ENCODE results near the gene ITIH1. TPM values are rescaled to one million over a fixed set of nuclear protein-coding genes. Genes with fewer than 3 reads are reported as not detected.

The ITIH1 gene
- total and polyA plus RNA-seq, 12 donors: 0.13 TPM; not detected in 11

DNA sequence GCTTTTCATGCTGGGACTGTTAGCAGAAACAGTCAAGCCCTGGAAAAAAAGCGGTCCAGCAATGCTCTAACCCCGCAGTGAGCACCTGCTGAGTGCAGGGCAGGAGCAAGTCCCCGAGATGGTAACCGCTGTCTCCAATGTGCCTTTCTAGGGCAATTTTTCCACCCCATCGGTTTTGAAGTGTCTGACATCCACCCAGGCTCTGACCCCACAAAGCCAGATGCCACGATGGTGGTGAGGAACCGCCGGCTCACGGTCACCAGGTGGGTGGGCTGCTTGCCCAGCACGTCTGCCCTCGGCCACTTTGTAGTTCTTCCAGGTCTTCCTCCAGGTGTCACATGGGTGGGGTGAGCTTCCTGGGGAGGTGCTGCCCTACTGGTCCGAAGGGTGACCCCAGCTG lies 14.0 kb downstream of the ITIH1 start:
- Histone ChIP-seq H3K27me3 (peaks cover 0 to 3% (median 0%) of the 10 kb centered on the region in 7 donors), H3K9me3 (no peaks in the 10 kb centered on the region), H3K36me3 (no peaks in the 10 kb centered on the region), H3K4me1 (no peaks in the 10 kb centered on the region), H3K27ac (no peak overlapping the region), H3K4me3 (no peak overlapping the region)
- ATAC-seq: no peak
- TF ChIP-seq, protein P1, sequence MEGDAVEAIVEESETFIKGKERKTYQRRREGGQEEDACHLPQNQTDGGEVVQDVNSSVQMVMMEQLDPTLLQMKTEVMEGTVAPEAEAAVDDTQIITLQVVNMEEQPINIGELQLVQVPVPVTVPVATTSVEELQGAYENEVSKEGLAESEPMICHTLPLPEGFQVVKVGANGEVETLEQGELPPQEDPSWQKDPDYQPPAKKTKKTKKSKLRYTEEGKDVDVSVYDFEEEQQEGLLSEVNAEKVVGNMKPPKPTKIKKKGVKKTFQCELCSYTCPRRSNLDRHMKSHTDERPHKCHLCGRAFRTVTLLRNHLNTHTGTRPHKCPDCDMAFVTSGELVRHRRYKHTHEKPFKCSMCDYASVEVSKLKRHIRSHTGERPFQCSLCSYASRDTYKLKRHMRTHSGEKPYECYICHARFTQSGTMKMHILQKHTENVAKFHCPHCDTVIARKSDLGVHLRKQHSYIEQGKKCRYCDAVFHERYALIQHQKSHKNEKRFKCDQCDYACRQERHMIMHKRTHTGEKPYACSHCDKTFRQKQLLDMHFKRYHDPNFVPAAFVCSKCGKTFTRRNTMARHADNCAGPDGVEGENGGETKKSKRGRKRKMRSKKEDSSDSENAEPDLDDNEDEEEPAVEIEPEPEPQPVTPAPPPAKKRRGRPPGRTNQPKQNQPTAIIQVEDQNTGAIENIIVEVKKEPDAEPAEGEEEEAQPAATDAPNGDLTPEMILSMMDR (IDR thresholded peaks at IDR 0.05): no peak
- intact Hi-C loops (cut with DNase I): no loop called here
- DNase-seq: no peak
- 85 to 87% methylated on average over 12 of the region's 12 CpGs for WGBS, 2 donors

DNA sequence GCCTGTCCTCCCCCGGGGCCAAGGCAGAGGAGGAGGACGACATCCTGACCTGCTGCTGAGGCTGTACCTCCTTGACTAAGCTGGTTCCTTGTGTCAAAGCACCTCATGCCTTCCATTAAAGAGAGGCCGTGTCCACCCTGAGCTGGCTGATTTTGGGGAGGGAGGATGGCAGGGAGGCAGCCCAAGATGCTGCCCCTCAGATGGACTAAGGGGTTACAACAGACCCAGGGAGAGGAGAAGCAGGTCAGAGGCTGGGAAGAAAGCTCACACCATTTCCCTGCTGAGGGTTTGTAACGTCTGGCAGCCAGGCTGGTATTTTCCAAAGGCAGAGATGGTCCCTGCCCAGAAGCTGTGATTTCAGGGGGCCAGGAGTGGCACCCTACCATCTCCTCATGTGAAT lies 14.5 kb downstream of the ITIH1 start:
- no peak for ATAC-seq
- Histone ChIP-seq H3K9me3 (no peaks in the 10 kb centered on the region), H3K27ac (no peak overlapping the region), H3K27me3 (peaks cover 0 to 3% (median 0%) of the 10 kb centered on the region in 7 donors), H3K4me3 (no peak overlapping the region), H3K36me3 (no peaks in the 10 kb centered on the region), H3K4me1 (no peaks in the 10 kb centered on the region)
- DNase-seq: no peak
- TF ChIP-seq, protein P1 (IDR thresholded peaks at IDR 0.05): no peak
- 78 to 82% methylated on average over 4 of the region's 4 CpGs for WGBS, 2 donors
- intact Hi-C loops (cut with DNase I): no loop called here

DNA sequence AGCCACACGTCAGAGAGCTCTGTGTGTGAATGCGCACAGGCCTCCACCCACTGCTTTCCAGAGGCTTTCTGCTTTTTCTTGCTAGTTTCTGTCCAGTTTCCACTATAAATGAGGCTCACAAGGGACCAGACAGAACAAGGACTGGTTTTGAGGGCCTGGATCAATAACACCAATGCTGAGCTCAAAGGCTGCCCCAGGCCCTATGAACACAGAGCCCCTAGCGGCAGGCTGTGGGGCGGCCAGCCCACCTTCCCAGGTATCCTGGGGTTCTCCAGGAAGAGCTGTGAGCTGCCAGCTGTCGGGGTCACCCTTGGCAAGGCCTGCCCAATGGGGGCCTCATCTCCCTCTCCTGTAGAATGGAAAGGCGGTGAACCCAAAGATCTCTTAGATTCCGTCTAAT lies 15.0 kb downstream of the ITIH1 start:
- 83 to 88% methylated on average over 7 of the region's 7 CpGs for WGBS, 2 donors
- Histone ChIP-seq H3K27me3 (peaks cover 0 to 3% (median 0%) of the 10 kb centered on the region in 7 donors), H3K9me3 (no peaks in the 10 kb centered on the region), H3K4me3 (no peak overlapping the region), H3K36me3 (no peaks in the 10 kb centered on the region), H3K27ac (no peak overlapping the region), H3K4me1 (no peaks in the 10 kb centered on the region)
- TF ChIP-seq, protein P1 (IDR thresholded peaks at IDR 0.05): no peak
- intact Hi-C loops (cut with DNase I): no loop called here
- ATAC-seq (no peak), DNase-seq (no peak)

DNA sequence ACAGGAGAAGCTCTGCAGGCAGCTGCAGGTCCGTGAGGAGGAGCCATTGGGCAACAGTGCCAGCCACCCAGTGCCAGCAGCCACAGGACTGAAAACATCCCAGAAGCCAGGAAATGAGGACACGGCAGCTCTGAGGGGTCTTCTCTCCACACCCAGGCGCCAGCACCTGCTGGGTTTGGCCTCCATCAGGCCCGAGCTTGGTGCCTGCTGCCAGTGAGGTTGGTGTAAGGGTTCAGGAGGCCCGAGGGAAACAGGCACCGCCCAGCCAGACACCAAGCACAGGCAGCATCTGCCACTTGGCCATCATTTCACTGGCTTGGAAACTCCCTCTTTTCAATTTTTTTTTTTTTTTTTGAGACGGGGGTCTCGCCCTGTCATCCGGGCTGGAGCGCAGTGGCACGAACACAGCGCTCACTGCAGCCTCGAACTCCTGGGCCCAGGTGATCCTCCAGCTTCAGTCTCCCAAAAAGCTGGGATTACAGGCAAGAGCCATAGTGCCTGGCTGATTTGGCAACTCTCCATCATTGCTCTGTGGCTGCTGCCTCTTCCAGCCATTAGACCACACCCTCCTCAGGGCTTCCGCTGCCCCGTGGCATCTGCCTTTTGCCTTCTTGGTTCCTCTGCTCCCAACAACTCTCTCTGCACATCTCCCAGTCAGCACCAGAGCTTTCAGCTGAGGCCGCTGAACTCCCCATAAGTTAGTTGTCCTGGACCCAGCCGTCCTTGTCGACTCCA lies 15.7 kb downstream of the ITIH1 start:
- TF ChIP-seq, protein P1 (IDR thresholded peaks at IDR 0.05): no peak
- Histone ChIP-seq H3K27me3 (peaks cover 0 to 3% (median 0%) of the 10 kb centered on the region in 7 donors), H3K4me1 (no peaks in the 10 kb centered on the region), H3K27ac (no peak overlapping the region), H3K36me3 (no peaks in the 10 kb centered on the region), H3K4me3 (no peak overlapping the region), H3K9me3 (no peaks in the 10 kb centered on the region)
- DNase-seq: no peak
- no peak for ATAC-seq
- intact Hi-C loops (cut with DNase I): no loop called here
- 80 to 86% methylated on average over 18 of the region's 18 CpGs for WGBS, 2 donors

Measured in heart right ventricle (tissue), 16 donors.